Activated CD8-positive, alpha-beta memory T cell treated with anti-CD3 and anti-CD28 coated beads, Interleukin-2, amount 50 U/mL, for 4 hours (primary cell): Measurements from ENCODE around the gene SFXN5.

Experiments
- DNase-seq: peaks from one replicate; pipeline ENCODE4 v3.0.0-alpha.2; 2020

SFXN5 gene

GRCh38 chr2:72992734-72993102 is 78.8 kb downstream of the SFXN5 start:
- no peak for DNase-seq

GRCh38 chr2:72991980-72992733 is 79.4 kb downstream of the SFXN5 start:
- no peak for DNase-seq

GRCh38 chr2:72991439-72991725 is 80.1 kb downstream of the SFXN5 start:
- DNase-seq: no peak

GRCh38 chr2:72990695-72991438 is 80.6 kb downstream of the SFXN5 start:
- DNase-seq: no peak

- DNase-seq: no peak
Observed at GRCh38 chr2:72989770-72990556, 81.5 kb downstream of the SFXN5 start.

GRCh38 chr2:72988726-72989273 is 82.7 kb downstream of the SFXN5 start:
- no peak for DNase-seq

- DNase-seq: no peak
Observed at GRCh38 chr2:72988041-72988440, 83.5 kb downstream of the SFXN5 start.

GRCh38 chr2:72985891-72986683 is 85.4 kb downstream of the SFXN5 start:
- DNase-seq: no peak

GRCh38 chr2:72985136-72985535 is 86.4 kb downstream of the SFXN5 start:
- DNase-seq: no peak

- DNase-seq: no peak
Observed at GRCh38 chr2:72984172-72984671, 87.3 kb downstream of the SFXN5 start.

GRCh38 chr2:72983500-72984161 is 87.9 kb downstream of the SFXN5 start:
- no peak for DNase-seq

GRCh38 chr2:72982781-72983499 is 88.6 kb downstream of the SFXN5 start:
- no peak for DNase-seq

GRCh38 chr2:72982219-72982618 is 89.3 kb downstream of the SFXN5 start:
- DNase-seq: no peak

GRCh38 chr2:72981536-72981935 is 90.0 kb downstream of the SFXN5 start:
- no peak for DNase-seq

GRCh38 chr2:72980535-72981217 is 90.8 kb downstream of the SFXN5 start:
- no peak for DNase-seq

- no peak for DNase-seq
Observed at GRCh38 chr2:72979896-72980295, 91.6 kb downstream of the SFXN5 start.

- DNase-seq: no peak
Observed at GRCh38 chr2:72975017-72975416, 96.5 kb downstream of the SFXN5 start.

- no peak for DNase-seq
Observed at GRCh38 chr2:72974436-72974754, 97.1 kb downstream of the SFXN5 start.

GRCh38 chr2:72973566-72974435 is 97.7 kb downstream of the SFXN5 start:
- peak; percentile 29 for DNase-seq

- no peak for DNase-seq
Observed at GRCh38 chr2:72973137-72973535, 98.4 kb downstream of the SFXN5 start.
